GM04504 (cell line): ENCODE data around the gene STX8.

Source experiments
- DNase-seq: peaks from one replicate; pipeline ENCODE4 v3.0.0-alpha.2; 2012; ENCODE audit warnings: low read depth

STX8 gene

DNA sequence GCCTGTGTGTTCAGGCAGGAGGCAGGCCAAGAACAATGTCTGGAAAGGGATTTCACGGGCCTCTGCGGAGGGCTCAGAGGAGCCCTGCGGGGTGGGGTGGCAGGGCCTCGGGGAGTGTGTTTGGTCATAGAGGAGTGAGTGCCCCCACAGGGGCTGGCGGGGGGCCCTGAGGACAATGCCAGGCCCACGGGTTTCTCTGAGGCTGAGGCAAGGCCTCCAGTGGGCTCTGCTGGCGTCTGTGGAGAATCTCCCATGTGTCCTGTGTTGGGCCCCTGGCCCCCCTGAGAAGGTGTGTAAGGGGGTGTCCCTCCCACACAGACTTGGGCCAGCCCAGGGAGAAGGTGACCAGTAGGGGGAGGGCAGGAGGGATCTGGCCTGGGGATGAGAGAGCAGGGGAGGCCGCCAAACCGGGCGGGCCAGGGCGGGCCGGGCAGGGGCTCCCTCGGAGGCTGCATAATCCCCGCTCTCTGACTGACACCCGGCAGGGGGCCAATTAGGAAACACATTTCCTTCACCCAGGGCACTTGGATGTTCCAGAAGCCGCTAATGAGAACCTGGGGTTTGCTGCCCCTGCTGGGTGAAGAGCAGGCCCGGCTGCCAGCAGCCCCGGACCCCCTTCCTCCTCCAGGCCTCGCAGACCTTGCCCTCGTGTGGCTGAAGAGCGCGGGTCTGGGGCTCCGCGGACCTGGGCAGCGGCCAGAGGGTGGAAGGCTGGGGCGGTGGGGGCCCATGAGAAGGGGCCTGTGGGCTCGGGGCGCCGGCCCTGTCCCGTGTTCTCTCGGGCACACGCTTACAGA, 350.1 kb downstream of the STX8 start:
- DNase-seq, result no peak

DNA sequence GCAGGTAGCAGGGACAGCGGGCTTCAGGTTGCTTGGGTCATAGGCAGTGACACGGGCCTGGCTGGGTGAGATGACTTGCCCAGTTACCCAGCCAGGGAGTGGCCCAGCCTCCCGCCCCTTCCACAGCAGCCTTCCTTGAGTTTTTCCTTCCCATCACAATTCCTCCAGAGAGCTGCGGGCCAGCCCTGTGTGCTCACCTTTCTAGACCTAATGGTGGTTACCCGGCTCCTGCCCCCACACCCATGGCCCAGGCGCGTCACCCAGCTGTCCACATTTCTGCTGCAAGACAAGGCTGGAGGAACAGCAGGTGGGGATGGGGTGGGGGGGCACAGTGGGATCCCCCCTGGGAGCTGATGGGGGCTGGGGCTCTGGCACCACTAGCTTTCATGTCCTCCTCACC, 351.1 kb downstream of the STX8 start:
- DNase-seq, result no peak

DNA sequence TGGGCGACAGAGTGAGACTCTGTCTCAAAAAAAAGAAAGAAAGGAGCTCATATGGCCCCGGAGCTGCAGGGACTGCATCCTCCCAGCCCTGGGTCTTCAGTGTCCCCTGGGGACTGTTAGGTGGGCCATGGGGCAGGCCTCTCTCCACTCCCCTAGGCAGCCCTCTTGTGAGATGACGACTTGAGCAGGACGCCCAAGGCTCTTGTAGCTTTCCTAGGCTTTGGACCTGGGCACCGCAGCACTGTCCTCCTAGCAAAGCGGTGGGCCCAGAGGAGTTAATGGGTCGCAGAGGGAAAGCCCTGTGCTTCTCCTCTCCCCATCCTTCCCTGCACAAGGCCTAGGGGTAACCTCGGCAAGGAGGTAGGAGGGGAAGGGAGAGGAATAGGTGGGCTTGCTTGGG, 352.1 kb downstream of the STX8 start:
- DNase-seq, result no peak

DNA sequence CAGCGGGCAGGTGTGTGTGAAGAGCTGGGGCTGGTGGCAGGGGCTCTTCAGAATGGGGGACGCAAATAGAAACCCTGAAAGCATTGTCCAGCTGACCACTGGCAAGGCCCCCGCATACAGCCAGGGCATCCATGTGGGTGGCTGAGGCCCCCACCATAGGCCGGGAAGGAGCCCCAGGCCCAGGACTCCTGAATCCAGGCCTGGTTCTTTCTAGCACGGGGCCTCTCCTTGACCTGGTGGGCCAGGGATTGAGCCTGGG, 353.8 kb downstream of the STX8 start:
- no peak for DNase-seq

DNA sequence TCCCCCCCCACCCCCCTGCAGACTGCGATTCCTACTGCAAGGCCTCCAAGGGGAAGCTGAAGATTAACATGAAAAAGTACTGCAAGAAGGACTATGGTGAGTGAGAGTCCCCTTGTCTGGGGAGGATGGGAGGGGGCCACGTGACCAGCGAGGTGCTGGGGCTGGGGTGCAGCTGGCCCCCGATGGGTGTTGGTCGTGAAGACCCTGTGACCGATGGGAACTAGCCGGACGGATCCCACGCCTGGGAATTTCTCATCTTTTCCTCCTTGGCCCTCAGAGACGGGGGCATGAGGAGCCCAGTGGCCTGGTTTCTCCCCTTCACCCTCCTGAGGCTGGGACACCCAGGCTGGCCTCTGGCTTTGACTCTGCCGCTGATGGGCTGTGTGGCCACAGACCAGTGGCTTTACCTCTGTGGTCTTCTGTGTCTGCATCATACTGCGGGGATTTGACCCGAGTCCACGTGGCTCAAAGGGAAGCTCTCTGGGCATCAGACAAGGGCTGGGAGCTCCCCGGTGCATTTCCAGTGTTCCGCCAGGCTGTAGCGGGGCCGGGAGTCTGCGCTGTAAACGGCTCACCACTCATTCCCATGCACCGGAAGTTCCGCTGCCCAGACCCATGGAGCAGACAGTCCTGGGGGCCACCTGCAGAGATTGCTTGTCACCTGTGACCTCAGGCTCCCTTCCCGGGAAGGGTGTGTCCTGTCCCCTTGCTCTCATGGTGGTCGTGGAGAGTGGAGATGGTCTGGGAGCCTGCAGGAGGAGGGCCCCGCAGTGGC, 354.3 kb downstream of the STX8 start:
- no peak for DNase-seq

DNA sequence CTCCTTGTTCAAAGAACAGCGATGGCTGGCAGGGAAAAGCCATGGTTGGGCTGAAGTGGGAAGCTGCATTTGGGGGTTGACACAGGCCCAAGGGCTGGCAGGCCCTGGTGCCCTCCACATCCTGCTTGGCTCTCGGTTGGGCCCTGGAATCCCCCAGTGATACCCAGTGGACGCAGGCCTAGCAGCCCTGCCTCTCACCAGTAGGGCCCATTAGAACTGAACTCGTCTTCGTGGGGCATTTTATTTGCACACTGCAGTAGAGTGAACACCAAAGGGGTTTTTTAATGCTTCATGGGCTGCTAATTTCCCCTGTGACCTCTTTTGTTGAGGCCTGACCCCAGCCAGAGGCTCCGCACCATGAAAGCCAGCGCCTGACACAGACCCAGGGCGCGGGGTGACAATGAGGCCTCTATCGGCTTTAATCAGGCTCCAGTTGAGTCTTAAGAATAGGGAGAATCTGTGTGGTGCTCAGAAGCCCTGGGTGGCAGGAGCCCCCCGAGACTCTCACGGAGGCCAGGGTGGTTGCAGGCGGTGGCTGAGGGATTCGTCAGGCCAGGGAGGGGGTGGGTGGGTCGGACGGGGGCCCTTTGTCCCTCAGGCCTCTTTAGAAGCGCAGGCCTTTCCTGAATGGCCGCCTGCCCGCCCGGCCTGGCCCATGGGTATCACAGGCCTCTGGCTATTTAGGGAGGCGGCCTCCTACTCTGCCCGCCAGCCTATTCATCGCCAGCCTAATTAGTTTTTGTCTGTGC, 355.0 kb downstream of the STX8 start:
- DNase-seq, result no peak

DNA sequence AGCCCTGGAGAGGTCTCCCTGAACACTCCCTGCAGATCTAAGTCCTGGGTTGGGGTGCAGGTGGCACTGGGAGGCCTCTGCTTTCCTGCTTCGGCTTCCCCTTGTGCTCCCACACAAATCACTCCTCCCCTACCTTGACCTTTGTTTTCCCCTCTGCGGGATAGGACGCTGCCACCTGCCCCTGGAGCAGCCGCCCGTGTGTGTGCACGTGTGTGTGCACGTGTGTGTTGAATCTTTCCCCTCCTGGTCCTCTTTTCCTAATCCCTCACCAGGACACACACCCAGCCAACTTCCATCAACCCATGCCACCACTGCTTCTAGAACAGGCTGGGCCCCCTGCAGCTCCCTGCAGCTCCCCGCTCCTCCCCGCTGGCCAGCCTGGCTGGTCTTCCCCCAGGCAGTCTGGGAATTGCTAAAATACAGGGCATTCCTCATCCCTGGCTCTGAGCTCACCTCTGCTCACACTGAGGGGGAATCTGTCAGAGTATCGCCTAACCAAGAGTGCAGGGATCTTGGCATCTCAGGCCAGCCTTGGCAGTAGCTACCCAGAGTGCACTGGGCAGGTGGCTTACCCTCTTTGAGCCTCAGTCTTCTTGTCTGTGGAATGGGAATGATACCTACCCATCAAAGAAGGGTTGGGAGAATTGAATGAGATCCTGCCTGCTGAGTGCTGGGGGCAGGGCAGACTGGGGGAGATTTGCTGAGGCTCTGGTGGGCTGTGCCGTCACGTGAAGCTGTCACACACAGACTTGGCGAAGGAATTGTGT, 355.8 kb downstream of the STX8 start:
- DNase-seq, result no peak

DNA sequence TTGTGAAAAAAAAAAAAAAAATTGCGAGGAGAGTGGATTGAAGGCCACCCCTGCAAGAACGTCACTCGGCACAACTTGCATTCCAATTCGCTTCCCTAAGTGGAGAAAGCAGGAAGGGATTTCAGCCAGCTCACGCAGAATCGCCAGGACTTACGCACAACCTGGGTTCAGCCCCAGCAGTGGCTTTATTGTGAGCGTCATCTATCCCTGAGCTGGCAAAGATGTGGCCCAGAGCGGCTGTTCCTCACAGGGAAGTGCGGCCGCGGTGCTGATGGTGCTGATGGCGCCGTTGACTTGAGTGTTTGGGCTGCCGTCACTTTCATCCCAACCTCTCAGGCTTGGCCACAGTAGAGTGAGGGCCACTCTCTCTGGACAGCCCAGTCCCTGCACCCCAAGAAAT, 356.7 kb downstream of the STX8 start:
- no peak for DNase-seq

DNA sequence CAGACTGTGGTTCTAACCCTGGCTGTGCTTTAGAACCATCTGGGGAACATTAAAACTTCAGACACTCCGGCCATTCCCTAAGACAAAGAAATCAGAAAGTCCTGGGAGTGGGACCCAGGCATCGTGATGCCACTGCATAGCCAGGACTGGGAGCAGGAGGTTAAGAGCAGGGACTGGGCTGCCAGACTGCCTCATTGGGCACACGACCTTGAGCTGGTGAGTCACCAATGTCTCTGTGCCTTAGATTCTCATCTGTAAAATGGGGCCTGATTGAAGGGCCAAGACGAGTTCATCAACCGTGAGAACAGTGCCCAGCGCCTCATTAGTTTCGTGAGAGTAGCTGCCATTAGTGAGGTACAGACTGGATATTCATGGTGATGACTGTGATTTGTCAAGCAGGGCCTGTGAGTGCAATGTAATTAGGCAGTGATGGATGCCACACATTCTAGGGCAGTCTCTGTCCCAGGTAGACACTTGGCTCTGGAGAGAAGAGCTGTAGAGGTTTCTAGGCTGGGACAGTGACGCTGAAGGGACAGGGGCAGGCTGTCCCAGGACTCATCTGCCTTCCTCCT, 357.5 kb downstream of the STX8 start:
- no peak for DNase-seq

DNA sequence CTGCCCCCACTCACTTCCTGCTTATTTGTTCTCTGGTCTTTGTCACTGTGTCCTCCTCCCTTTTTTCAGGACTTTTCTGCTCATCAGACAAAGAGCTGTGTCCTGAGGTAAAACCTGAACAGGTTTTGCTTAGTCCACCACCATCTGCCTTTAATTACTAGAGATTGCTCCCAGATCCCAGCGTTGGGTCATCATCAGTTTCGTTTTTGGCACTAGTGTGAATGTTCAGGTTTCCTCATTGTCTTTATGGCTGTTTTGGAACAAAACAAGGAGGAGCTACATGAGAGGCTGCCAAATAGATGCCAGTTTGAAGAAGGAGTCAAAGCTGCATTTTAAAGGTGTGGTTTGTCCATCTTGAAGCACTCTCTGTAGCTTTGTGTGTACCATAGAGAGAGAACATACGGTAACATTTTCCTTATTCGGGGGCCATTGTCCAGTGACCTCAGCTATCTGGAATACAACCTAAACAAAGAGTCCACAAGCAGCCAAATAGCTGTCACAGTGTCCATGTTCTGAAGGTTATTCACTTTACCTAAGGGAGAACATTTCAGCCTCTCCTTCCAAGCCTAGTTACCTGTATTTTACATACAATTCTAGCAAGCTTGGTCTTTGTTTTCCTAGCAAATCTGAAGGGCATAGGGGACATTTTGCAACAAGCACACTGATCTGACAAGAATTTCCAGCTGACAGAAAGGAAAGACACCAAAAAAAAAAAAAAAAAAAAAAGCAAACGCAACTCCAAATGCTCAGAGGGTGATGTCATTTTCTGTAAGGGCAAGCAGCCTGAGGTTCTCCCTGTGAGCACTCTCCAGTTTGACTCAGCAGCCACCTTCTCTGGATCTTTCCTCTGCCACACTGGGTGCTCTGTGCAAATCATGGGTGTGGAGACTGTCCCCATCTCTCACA, 358.2 kb downstream of the STX8 start:
- peak; percentile 69 for DNase-seq

DNA sequence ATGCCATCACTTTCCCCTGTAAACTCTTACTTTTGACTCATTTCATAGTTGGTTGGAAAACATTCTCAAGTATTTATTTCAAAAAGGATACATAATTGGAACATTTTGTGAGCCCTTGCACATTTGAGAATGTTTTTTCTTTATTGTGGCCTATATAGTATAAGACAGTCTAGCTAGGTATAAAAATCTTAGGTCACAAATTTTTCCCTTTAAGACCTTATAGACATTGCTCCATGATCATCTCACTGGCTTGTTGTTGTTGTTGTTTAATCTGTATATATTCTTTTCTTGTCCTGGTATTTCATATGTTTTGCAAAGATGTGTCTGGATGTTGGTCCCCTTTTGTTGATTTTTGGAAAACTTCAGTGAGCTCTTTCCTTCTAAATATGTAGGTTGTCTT, 360.2 kb downstream of the STX8 start:
- no peak for DNase-seq

DNA sequence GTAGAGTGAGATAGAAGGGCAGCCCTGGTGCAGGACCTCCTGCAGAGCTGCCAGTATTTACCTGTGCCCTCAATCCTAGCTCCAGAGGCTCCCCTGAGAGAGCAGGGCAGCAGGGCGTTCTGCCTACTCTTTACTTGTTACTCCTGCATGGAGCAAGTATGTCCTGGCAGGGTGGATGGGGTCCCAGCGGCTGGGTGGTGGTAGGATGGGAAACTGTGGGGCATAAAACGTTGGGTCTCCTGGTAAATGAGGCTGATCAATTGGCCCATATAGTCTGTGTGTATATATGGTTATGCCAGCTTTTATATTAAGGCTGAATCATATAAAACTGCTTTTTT, 362.3 kb downstream of the STX8 start:
- no peak for DNase-seq

DNA sequence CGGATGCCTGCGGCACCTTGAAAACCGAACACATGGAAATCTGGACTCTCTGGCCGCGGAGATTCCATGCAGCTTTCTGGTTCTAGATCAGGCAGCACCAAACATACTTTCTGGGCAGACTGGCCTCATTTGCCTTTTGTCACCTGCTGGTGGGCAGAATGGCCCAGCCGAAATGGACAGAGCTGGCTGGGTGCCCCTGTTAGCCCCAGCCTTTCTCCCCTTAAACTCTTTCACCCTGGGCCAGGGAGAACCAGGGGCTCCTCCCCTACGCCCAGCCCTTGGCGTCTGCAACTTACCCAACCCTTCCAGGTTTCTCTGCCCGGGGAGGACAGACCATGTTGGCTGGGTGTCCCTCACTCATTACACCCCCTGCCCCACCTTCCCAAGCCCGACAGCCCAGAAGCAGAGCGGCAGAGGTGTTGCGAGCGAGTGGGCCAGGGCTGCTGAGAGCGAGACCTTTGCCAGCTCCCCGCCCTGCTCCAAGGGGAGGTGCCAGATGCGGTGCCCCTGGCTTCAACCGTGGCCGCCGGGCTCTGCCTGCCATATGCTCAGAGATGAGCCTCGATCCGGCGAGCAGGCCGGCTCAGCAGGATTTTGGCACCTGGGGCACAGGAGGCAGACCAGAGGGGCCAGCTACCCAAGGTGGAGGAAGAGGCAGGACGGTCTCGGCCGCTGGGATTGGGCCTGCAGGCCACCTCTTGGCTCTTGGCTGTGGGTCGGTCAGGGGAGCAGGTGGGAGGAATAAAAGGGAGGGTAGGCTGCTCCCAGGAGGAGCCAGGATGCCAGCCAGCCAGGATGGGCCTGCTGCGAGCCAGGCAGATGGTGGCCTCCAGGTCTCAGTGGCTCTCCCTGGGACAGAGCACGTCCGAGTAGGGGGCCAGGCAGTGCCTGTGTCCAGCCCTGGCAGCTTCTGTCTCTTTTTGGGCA, 363.0 kb downstream of the STX8 start:
- DNase-seq, result no peak

DNA sequence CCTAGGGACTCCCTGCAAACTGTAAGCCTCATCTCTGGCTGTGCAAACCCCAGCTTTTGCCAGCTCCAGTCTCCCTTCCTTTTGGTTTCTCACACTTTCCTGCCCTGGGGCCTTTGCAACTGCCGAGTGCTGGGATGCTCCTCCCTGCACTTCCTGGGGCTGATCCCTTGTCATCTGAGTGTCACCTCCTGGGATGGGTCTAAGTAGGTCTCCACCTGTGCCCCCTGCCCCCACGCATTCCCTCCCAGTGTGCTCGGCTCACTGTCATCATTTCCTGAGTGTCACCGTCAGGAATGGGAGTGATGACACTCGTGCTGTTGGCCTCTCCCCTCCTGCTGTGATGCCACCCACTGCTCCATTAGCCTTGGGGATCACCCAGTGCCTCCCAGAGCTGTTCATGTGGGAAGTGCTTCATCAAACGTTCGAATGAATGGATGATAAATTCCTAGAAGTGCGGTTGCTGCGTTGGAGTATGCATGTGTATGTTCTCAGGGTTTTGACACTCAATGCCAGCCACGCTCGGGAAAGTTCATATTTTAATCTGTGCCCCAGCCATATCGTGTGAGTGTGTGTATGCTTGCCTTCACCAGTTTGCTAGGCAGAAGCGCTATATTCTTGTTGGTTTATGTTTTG, 364.4 kb downstream of the STX8 start:
- no peak for DNase-seq

DNA sequence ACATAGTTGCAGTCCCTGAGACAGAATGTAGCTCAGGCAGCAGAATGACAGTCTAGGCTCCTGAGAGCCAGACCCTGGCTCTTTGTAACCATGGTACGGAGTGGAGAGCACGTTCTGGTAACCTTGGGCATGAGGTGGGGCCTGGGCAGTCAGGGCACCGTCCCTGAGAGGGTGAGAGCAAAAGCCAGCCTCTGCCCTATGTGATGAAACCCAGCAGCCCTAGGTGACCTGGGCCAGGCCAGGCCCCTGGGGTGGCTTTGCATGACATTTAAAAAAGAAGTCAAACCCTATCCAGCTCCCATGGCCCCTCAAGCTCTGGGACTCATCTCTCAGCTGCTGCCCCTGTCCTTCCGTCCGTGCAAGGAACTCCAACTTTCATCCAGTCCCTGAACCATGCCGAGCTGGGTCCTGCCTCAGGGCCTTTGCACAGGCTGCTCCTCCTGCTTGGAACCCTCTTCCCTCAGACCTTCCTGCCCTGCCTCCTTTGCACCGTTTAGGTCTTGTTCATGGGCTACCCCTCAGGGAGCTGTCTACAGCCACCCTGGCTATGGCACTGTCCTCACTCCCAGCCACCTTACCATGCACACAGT, 365.7 kb downstream of the STX8 start:
- no peak for DNase-seq

DNA sequence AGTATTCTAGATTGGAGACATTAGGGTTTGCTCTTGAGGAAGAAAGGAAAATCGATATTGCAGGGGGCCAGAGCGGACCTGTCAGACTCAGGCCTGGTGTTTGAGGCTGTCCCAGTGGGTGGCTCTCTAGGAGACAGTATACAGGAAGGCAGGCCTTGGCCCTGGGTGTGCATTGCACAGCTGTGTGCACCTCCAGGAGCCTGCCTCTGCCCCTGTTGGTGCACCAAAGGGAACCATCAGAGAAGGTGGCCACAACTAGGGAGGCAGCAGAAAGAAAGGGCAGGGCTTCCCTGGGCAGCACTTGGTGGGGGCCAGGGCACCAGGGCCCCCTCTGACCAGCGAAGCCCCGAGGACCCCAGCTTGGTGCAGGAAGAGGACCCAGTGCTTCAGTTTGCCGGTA, 366.3 kb downstream of the STX8 start:
- DNase-seq, result no peak

DNA sequence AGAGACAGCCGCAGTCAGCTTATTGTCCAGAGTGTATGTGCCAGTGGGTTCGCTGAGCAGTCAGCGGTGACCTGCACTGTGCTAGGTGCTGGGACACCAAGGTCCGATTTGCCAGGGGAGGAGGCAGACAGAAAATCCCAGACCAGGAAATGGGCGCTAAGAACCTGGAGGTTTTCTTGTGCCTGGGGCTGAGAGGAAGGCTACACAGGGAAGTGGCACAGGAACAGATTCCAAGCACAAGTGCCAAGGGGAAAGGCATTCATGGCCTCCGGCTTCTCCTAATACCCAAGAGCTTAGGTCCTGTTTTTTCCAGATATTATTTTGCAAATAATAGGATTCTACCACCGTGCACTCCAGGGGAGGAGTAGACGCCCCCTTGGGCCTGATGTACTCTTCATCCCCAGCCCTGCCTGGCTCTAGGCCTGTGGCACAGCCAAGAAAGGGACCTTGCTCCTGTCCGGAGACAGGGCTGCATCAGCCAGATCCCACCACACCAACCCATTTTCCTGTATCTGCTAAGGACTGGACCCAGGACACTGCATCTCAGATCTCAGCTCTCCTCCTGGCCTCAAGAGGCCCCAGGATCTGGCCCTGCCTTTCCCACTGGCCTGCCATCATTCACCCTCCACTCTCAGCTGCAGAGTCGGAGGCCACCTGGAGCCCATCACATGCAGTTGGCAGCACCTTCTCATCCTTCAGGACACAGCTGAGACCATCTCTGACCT, 367.1 kb downstream of the STX8 start:
- DNase-seq, result no peak

DNA sequence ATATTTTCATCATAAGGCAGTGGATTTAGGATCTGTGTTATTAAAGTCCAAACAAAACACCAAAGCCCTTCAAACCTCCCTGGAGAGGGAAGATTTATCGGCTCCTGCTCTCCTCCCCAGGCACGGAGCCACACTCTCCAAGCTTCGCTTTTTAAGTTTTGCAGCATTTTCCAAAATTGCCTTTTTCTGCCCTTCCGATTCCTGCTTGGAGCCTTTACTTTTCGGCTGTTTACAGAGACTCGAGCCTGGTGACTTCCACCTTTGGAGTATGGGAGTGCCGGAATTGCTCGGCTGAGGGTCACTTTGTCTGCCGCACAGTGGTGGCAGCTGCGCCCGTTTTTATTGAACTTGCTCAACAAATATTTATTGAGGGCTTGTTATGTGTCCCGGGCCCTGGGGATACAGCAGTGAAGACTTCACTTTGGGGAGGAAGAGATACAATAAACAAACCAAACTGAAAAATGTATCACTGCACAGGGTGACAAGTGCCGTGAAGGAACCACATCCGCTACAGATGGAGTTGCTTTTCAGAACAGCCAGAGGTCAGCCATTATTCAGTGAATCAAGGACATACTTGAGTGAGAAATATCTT, 368.8 kb downstream of the STX8 start:
- no peak for DNase-seq
